HepG2 (cell line): ENCODE data around the gene ASTN2. TPM values are rescaled to one million over a fixed set of nuclear protein-coding genes. Genes with fewer than 3 reads are reported as not detected.

Experiments used
- ATAC-seq: fragments of 200-7000 bp; cut with Tn5 transposase; 3 replicates; pipeline ENCODE4 v1.9.1; 2020; ENCODE audit warnings: mild to moderate bottlenecking, moderate library complexity
- BruUV-seq: library from RNA; stranded (reverse); fragments of 400-500 nt; replicated peaks from 2 replicates; lab custom pipeline; 2021; lab: Mats Ljungman, UMichigan
- CTCF ChIA-PET: fragments of 300-600 bp; formaldehyde crosslinking; extraction: SDS; loops from one replicate; lab custom pipeline; 2021; ENCODE audit warnings: low total read pairs, inconsistent platforms, low intra/inter-chr PET ratio; lab: Yijun Ruan, JAX
- POLR2A ChIA-PET: fragments of 350-600 bp; sonication (Branson Sonifier 250); formaldehyde crosslinking; loops from one replicate; lab custom pipeline; 2020; ENCODE audit warnings: antibody characterized with exemption, inconsistent platforms; lab: Yijun Ruan, JAX
- DNase-seq: peaks from one replicate; pipeline ENCODE4 v3.0.0-alpha.2; 2015; ENCODE audit warnings: low spot score
- FAIRE-seq: peaks from 3 replicates; lab custom pipeline; 2011; peaks lifted over from hg19 to GRCh38; lab: Jason Lieb, UNC
- H2AFZ ChIP-seq: one replicate; pipeline ENCODE4 v1.6.1; 2011; ENCODE audit warnings: low read length, inconsistent platforms
- H3K27ac ChIP-seq: fragments of 300-600 bp; 3 replicates; pipeline ENCODE4 v1.8.0; 2011; ENCODE audit warnings: mixed run types, mild to moderate bottlenecking, mixed read lengths, low read length, inconsistent platforms; ENCODE audit not compliant: insufficient read depth; ENCODE audit errors: extremely low read length
- H3K27me3 ChIP-seq, 2 experiments: fragments of 200-600 bp in 1 of 2; 2 replicates in 1 of 2; 3 replicates in 1 of 2; pipeline versions ENCODE4 v1.6.0 to v1.8.0; 2011; ENCODE audit warnings: low read length in 2 of 2, mild to moderate bottlenecking in 2 of 2, moderate library complexity in 2 of 2, inconsistent platforms in 1 of 2; ENCODE audit not compliant: insufficient read depth in 2 of 2, control insufficient read depth in 1 of 2
- H3K36me3 ChIP-seq, 2 experiments: fragments of 200-600 bp in 1 of 2; replicated peaks in 1 of 2; 2 replicates in 1 of 2; 3 replicates in 1 of 2; pipeline versions ENCODE4 v1.5.1 to v1.8.0; 2011; ENCODE audit warnings: low read length in 2 of 2, inconsistent platforms in 1 of 2; ENCODE audit not compliant: insufficient read depth in 2 of 2, control insufficient read depth in 1 of 2
- H3K4me1 ChIP-seq: 2 replicates; pipeline ENCODE4 v1.5.1; 2012; ENCODE audit warnings: low read length, inconsistent platforms; ENCODE audit not compliant: insufficient read depth
- H3K4me2 ChIP-seq: 2 replicates; pipeline ENCODE4 v1.6.0; 2011; ENCODE audit warnings: low read depth, low read length, inconsistent platforms
- H3K4me3 ChIP-seq, 3 experiments: fragments of 200-600 bp in 1 of 3; sonication (generic), shearing (Covaris generic) in 1 of 3; replicated peaks in 1 of 3; 2 replicates each; pipeline ENCODE4 v1.5.1; 2011 to 2016; ENCODE audit warnings: low read length in 3 of 3, inconsistent platforms in 2 of 3, low read depth in 2 of 3, mild to moderate bottlenecking in 2 of 3, control low read depth in 1 of 3, mixed read lengths in 1 of 3; ENCODE audit not compliant: insufficient read depth in 1 of 3
- H3K79me2 ChIP-seq: one replicate; pipeline ENCODE4 v1.6.1; 2011; ENCODE audit warnings: low read length, inconsistent platforms; ENCODE audit not compliant: insufficient read depth
- H3K9ac ChIP-seq: 2 replicates; pipeline ENCODE4 v1.6.0; 2011; ENCODE audit warnings: mild to moderate bottlenecking, low read depth, low read length, inconsistent platforms; ENCODE audit not compliant: insufficient read depth
- H3K9me3 ChIP-seq: 2 replicates; pipeline ENCODE4 v1.5.1; 2012; ENCODE audit warnings: mild to moderate bottlenecking, low read length
- H4K20me1 ChIP-seq: 2 replicates; pipeline ENCODE4 v1.6.0; 2011; ENCODE audit warnings: inconsistent platforms, mild to moderate bottlenecking, low read length, moderate library complexity; ENCODE audit not compliant: insufficient read depth
- CEBPB ChIP-seq: IDR thresholded peaks from 2 replicates; pipeline ENCODE4 v1.6.1; 2011; ENCODE audit warnings: low read depth, low read length, improper control_type of control experiment, borderline replicate concordance
- CTCF ChIP-seq: sonication (generic); formaldehyde crosslinking; IDR thresholded peaks from 2 replicates; pipeline ENCODE4 v1.5.0; 2020; ENCODE audit warnings: mild to moderate bottlenecking, missing genetic modification reagents, moderate library complexity
- E2F1 ChIP-seq: sonication (generic); formaldehyde crosslinking; IDR thresholded peaks from 2 replicates; pipeline ENCODE4 v1.5.0; 2020; ENCODE audit warnings: missing genetic modification reagents
- FIP1L1 ChIP-seq: fragments of 200-400 bp; formaldehyde crosslinking; IDR thresholded peaks from 2 replicates; pipeline ENCODE4 v1.6.1; 2018; ENCODE audit warnings: low read depth, mild to moderate bottlenecking, low read length, moderate library complexity, borderline replicate concordance; ENCODE audit not compliant: insufficient read depth
- JUND ChIP-seq: sonication (generic); formaldehyde crosslinking; IDR thresholded peaks from 2 replicates; pipeline ENCODE4 v1.8.0; 2022; ENCODE audit warnings: mild to moderate bottlenecking, missing genetic modification reagents
- POLR2G ChIP-seq: fragments of 200-400 bp; formaldehyde crosslinking; IDR thresholded peaks from 2 replicates; pipeline ENCODE4 v1.6.1; 2018; ENCODE audit warnings: mild to moderate bottlenecking, low read depth, low read length, moderate library complexity
- SOX5 ChIP-seq: IDR thresholded peaks from 2 replicates; pipeline ENCODE4 v1.6.1; 2016; ENCODE audit warnings: borderline replicate concordance
- SRY ChIP-seq: sonication (generic); formaldehyde crosslinking; IDR thresholded peaks from 2 replicates; pipeline ENCODE4 v1.8.0; 2022; ENCODE audit warnings: mild to moderate bottlenecking, missing genetic modification reagents
- TOE1 ChIP-seq: sonication (generic); formaldehyde crosslinking; IDR thresholded peaks from 2 replicates; pipeline ENCODE4 v1.4.0; 2020; ENCODE audit warnings: mild to moderate bottlenecking, missing genetic modification reagents
- ZFY ChIP-seq: sonication (generic); formaldehyde crosslinking; IDR thresholded peaks from 2 replicates; pipeline ENCODE4 v1.4.0; 2020; ENCODE audit warnings: missing genetic modification reagents
- ZMAT3 ChIP-seq: sonication (generic); formaldehyde crosslinking; conservative IDR thresholded peaks from 2 replicates; pipeline ENCODE4 v1.7.0; 2021; ENCODE audit warnings: missing genetic modification reagents
- ZNF335 ChIP-seq: sonication (generic); formaldehyde crosslinking; IDR thresholded peaks from 2 replicates; pipeline ENCODE4 v1.4.0; 2020; ENCODE audit warnings: missing genetic modification reagents
- ZNF430 ChIP-seq: sonication (generic); formaldehyde crosslinking; IDR thresholded peaks from 2 replicates; pipeline ENCODE4 v1.9.0; 2021; ENCODE audit warnings: mild to moderate bottlenecking, missing genetic modification reagents
- ZNF556 ChIP-seq: sonication (generic); formaldehyde crosslinking; IDR thresholded peaks from 2 replicates; pipeline ENCODE4 v1.4.0; 2020; ENCODE audit warnings: mild to moderate bottlenecking, missing genetic modification reagents, borderline replicate concordance
- ZNF609 ChIP-seq: sonication (generic); formaldehyde crosslinking; IDR thresholded peaks from 2 replicates; pipeline ENCODE4 v1.4.0; 2020; ENCODE audit warnings: mild to moderate bottlenecking, missing genetic modification reagents, borderline replicate concordance
- ZNF788 ChIP-seq: sonication (generic); formaldehyde crosslinking; IDR thresholded peaks from 2 replicates; pipeline ENCODE4 v1.5.0; 2020; ENCODE audit warnings: mild to moderate bottlenecking, missing genetic modification reagents, borderline replicate concordance
- WGBS: methylation state at CpG from one replicate; pipeline ENCODE4 v1.1.6; 2017; ENCODE audit warnings: low lambda C conversion rate; 5-methylcytosine and 5-hydroxymethylcytosine counted together
- in situ Hi-C: cut with HindIII; loops from 2 replicates; pipeline ENCODE4 v1.10.0; 2017; ENCODE audit warnings: low pct_unique_long_range_greater_than_20kb; ENCODE audit not compliant: extremely low pct_ligation_motif_present
- intact Hi-C: fragments of 100-400 bp; cut with micrococcal nuclease; formaldehyde crosslinking; loops from one replicate; pipeline ENCODE4 v1.10.0; 2022; ENCODE audit not compliant: unreplicated experiment
- polyA plus RNA-seq, 8 experiments: library from polyadenylated mRNA; depleted of rRNA in 3 of 8; stranded (reverse) in 7 of 8; unstranded in 1 of 8; fragments of >200 nt; fragmentation: Illumina TruSeq in 4 of 8; extraction: Trizol in 4 of 8; gene quantifications; 2 replicates each; pipeline versions ENCODE4 v1.2.1 to v1.2.3, GENCODE V29; 2011 to 2016; ENCODE audit warnings: low read depth in 4 of 8, missing spikeins in 1 of 8, mixed read lengths in 1 of 8; ENCODE audit not compliant: insufficient read depth in 1 of 8
- total RNA-seq, 5 experiments: library from RNA; depleted of rRNA; stranded (reverse); fragments of >200 nt; fragmentation: Illumina TruSeq; extraction: Trizol; gene quantifications; 2 replicates each; pipeline ENCODE4 v1.2.3, GENCODE V29; 2016; ENCODE audit warnings: low read depth in 1 of 5

ASTN2 gene
- total and polyA plus RNA-seq, 2 of the 13 experiments (the other 11 are each of a cell fraction or from before 2014, with no cell fraction given), result 5.2 to 13.5 TPM

GRCh38 chr9:117412006-117412715 is 2.7 kb downstream of the ASTN2 start:
- ChIA-PET CTCF (no interaction called here), POLR2A (no interaction called here)
- in situ Hi-C loops (loop anchor here (25.0 kb wide), 1 partner anchor 675 kb away; no protein-coding TSS in a partner anchor), intact Hi-C loops (loop anchor here (5.0 kb wide), 1 partner anchor 675 kb away; no protein-coding TSS in a partner anchor)
- Histone ChIP-seq H3K4me3 (no peak overlapping the region), H3K79me2 (no peaks in the 10 kb centered on the region), H3K9me3 (no peaks in the 10 kb centered on the region), H3K9ac (no peak overlapping the region), H3K4me1 (no peaks in the 10 kb centered on the region), H3K27ac (no peak overlapping the region), H4K20me1 (no peaks in the 10 kb centered on the region), H3K36me3 (no peaks in the 10 kb centered on the region), H3K4me2 (no peak overlapping the region), H2AFZ (no peak overlapping the region), H3K27me3 (peaks cover 4 to 36% of the 10 kb centered on the region in 2 experiments; a peak in 4 of 5 replicates)
- FAIRE-seq (no peak), DNase-seq (no peak), ATAC-seq (no peak)
- WGBS, result 14% methylated on average over 9 of the region's 17 CpGs
- TF ChIP-seq ZNF556 (CRISPR knock-in tag), result no peak
- no peak for TF ChIP-seq CTCF
- no peak for TF ChIP-seq ZFY
- TF ChIP-seq ZMAT3, result no peak
- TF ChIP-seq FIP1L1, result no peak
- no peak for TF ChIP-seq JUND (CRISPR knock-in tag)
- TF ChIP-seq CEBPB, result no peak
- TF ChIP-seq POLR2G, result no peak
- no peak for TF ChIP-seq TOE1 (CRISPR knock-in tag)
- TF ChIP-seq SRY, result no peak
- TF ChIP-seq E2F1 (CRISPR knock-in tag), result no peak
- no peak for TF ChIP-seq ZNF788 (CRISPR knock-in tag)
- TF ChIP-seq ZNF335 (CRISPR knock-in tag), result no peak
- TF ChIP-seq SOX5 (CRISPR knock-in tag), result no peak
- no peak for TF ChIP-seq ZNF430 (CRISPR knock-in tag)
- no peak for TF ChIP-seq ZNF609 (CRISPR knock-in tag)
- BruUV-seq, result no TSS peak
